GM12878 (cell line): ENCODE measurements around the gene TAGLN.

Experiments
- BRCA1 ChIP-seq: IDR thresholded peaks from 2 replicates; pipeline ENCODE4 v1.6.1; 2011; ENCODE audit warnings: low read depth, low read length, improper control_type of control experiment
- CEBPB ChIP-seq, 2 experiments: fragments of 150-350 bp in 1 of 2; IDR thresholded peaks; 2 replicates each; pipeline ENCODE4 v1.6.1; 2012 to 2014; ENCODE audit warnings: low read depth in 2 of 2, low read length in 2 of 2, borderline replicate concordance in 1 of 2, inconsistent platforms in 1 of 2
- CTCF ChIP-seq, 3 experiments: IDR thresholded peaks in 2 of 3; conservative IDR thresholded peaks in 1 of 3; 2 replicates each; pipeline ENCODE4 v1.5.1; 2011; ENCODE audit warnings: low read depth in 3 of 3, low read length in 3 of 3, mild to moderate bottlenecking in 3 of 3, control low read depth in 2 of 3, moderate library complexity in 2 of 3, inconsistent platforms in 1 of 3, mixed read lengths in 1 of 3; ENCODE audit not compliant: control insufficient read depth in 2 of 3, insufficient read depth in 1 of 3; ENCODE audit errors: extremely low read depth in 1 of 3
- ELK1 ChIP-seq: IDR thresholded peaks from 2 replicates; pipeline ENCODE4 v1.6.1; 2012; ENCODE audit warnings: low read depth, low read length, improper control_type of control experiment
- ESRRA ChIP-seq: IDR thresholded peaks from 2 replicates; pipeline ENCODE4 v1.6.1; 2012; ENCODE audit warnings: mild to moderate bottlenecking, low read length, improper control_type of control experiment
- FOS ChIP-seq: IDR thresholded peaks from 3 replicates; pipeline ENCODE4 v1.6.1; 2011; ENCODE audit warnings: borderline replicate concordance; ENCODE audit not compliant: insufficient read length; ENCODE audit errors: extremely low read depth
- JUND ChIP-seq: IDR thresholded peaks from 2 replicates; pipeline ENCODE4 v1.6.1; 2012; ENCODE audit warnings: low read depth, mild to moderate bottlenecking, low read length, improper control_type of control experiment, moderate library complexity
- NRF1 ChIP-seq: conservative IDR thresholded peaks from 2 replicates; pipeline ENCODE4 v1.6.1; 2011; ENCODE audit warnings: mild to moderate bottlenecking, low read depth, low read length, improper control_type of control experiment
- PBX3 ChIP-seq: IDR thresholded peaks from 2 replicates; pipeline ENCODE4 v1.6.1; 2011; ENCODE audit warnings: mild to moderate bottlenecking, low read depth, low read length, moderate library complexity; ENCODE audit not compliant: insufficient replicate concordance
- REST ChIP-seq: IDR thresholded peaks from 2 replicates; pipeline ENCODE4 v1.6.1; 2012; ENCODE audit warnings: mild to moderate bottlenecking, low read depth, low read length
- SMAD1 ChIP-seq: fragments of 450-650 bp; IDR thresholded peaks from 2 replicates; pipeline ENCODE4 v1.6.1; 2018; ENCODE audit warnings: mild to moderate bottlenecking, low read depth; ENCODE audit not compliant: partially characterized antibody
- ZBTB4 ChIP-seq: fragments of 450-650 bp; formaldehyde crosslinking; IDR thresholded peaks from 2 replicates; pipeline ENCODE4 v1.4.0; 2022; ENCODE audit warnings: mild to moderate bottlenecking, moderate library complexity
- TF ChIP-seq, protein P1 (sequence below): fragments of 450-650 bp; IDR thresholded peaks from 2 replicates; pipeline ENCODE4 v1.6.1; 2017; ENCODE audit warnings: mild to moderate bottlenecking, moderate library complexity
- TF ChIP-seq, protein P2 (sequence below): fragments of 450-650 bp; IDR thresholded peaks from 2 replicates; pipeline ENCODE4 v1.6.1; 2018; ENCODE audit warnings: mild to moderate bottlenecking, low read depth, moderate library complexity; ENCODE audit not compliant: partially characterized antibody

GRCh38 chr11:117182551-117182935 lies 16.6 kb upstream of the TAGLN start:
- TF ChIP-seq CTCF (IDR thresholded peaks at IDR 0.05 in 2 of 3, conservative IDR thresholded peaks at IDR 0.05 in 1 of 3; ENCODE audit: control insufficient read depth in 2 of 3, extremely low read depth in 1 of 3, insufficient read depth in 1 of 3, low read depth in 3 of 3, low read length in 3 of 3) (no peak), CEBPB (IDR thresholded peaks at IDR 0.05; ENCODE audit: borderline replicate concordance in 1 of 2, low read depth in 2 of 2, low read length in 2 of 2) (no peak), NRF1 (no peak), BRCA1 (no peak), FOS (no peak), ZBTB4 (CRISPR knock-in tag) (no peak), SMAD1 (no peak), ELK1 (no peak), JUND (no peak), REST (no peak), ESRRA (no peak), PBX3 (no peak)
- TF ChIP-seq, protein P1, sequence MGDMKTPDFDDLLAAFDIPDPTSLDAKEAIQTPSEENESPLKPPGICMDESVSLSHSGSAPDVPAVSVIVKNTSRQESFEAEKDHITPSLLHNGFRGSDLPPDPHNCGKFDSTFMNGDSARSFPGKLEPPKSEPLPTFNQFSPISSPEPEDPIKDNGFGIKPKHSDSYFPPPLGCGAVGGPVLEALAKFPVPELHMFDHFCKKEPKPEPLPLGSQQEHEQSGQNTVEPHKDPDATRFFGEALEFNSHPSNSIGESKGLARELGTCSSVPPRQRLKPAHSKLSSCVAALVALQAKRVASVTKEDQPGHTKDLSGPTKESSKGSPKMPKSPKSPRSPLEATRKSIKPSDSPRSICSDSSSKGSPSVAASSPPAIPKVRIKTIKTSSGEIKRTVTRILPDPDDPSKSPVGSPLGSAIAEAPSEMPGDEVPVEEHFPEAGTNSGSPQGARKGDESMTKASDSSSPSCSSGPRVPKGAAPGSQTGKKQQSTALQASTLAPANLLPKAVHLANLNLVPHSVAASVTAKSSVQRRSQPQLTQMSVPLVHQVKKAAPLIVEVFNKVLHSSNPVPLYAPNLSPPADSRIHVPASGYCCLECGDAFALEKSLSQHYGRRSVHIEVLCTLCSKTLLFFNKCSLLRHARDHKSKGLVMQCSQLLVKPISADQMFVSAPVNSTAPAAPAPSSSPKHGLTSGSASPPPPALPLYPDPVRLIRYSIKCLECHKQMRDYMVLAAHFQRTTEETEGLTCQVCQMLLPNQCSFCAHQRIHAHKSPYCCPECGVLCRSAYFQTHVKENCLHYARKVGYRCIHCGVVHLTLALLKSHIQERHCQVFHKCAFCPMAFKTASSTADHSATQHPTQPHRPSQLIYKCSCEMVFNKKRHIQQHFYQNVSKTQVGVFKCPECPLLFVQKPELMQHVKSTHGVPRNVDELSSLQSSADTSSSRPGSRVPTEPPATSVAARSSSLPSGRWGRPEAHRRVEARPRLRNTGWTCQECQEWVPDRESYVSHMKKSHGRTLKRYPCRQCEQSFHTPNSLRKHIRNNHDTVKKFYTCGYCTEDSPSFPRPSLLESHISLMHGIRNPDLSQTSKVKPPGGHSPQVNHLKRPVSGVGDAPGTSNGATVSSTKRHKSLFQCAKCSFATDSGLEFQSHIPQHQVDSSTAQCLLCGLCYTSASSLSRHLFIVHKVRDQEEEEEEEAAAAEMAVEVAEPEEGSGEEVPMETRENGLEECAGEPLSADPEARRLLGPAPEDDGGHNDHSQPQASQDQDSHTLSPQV = no peak
- TF ChIP-seq, protein P2, sequence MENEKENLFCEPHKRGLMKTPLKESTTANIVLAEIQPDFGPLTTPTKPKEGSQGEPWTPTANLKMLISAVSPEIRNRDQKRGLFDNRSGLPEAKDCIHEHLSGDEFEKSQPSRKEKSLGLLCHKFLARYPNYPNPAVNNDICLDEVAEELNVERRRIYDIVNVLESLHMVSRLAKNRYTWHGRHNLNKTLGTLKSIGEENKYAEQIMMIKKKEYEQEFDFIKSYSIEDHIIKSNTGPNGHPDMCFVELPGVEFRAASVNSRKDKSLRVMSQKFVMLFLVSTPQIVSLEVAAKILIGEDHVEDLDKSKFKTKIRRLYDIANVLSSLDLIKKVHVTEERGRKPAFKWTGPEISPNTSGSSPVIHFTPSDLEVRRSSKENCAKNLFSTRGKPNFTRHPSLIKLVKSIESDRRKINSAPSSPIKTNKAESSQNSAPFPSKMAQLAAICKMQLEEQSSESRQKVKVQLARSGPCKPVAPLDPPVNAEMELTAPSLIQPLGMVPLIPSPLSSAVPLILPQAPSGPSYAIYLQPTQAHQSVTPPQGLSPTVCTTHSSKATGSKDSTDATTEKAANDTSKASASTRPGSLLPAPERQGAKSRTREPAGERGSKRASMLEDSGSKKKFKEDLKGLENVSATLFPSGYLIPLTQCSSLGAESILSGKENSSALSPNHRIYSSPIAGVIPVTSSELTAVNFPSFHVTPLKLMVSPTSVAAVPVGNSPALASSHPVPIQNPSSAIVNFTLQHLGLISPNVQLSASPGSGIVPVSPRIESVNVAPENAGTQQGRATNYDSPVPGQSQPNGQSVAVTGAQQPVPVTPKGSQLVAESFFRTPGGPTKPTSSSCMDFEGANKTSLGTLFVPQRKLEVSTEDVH = no peak
